GM18867 (cell line): Measurements from ENCODE around the gene DNM3.

Experiments used
- ATAC-seq: cut with Tn5 transposase; IDR thresholded peaks from one replicate; pipeline ENCODE4 v1.9.1; 2021; ENCODE audit warnings: mild to moderate bottlenecking, moderate library complexity; ENCODE audit not compliant: unreplicated experiment

DNM3 gene

GRCh38 chr1:172163498-172164215, 322.4 kb downstream of the DNM3 start:
- ATAC-seq = no peak

GRCh38 chr1:172165403-172165802, 324.1 kb downstream of the DNM3 start:
- no peak for ATAC-seq

DNA sequence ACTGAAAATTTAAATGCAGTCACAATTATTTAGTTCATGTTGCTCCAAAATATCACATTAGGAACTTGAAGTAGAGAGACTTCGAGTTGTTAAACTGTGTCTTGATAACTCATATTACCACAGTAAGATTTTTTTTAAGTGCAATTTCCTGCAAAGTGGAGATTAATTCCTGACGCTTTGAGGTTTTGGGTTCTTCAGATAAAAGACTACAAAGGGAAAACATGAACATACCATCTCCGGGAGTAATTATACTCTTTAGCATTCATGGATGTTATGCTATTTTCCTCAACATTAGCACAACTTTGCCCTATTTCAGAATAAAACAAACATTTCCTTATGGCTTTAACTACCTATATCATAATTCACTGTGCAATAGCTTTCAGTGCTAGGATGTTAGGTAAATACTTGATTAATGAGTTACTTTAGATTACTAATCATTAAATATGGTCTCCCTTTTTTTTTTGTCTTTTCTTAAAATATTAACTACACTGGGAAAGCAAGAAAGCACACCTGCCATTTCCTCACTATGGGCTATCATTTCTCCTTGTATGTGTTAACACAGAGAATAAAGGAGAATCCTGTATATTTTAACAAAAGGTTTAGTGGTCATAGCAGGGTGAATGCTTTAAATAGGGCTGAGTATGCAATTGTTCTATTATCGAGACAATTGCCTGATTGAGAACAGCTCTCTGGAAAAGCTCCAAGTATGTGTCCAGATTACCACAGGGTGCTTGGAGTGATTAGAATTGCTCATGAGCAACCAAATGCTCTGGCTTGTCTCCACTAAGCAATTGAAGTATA, 326.7 kb downstream of the DNM3 start:
- no peak for ATAC-seq

DNA sequence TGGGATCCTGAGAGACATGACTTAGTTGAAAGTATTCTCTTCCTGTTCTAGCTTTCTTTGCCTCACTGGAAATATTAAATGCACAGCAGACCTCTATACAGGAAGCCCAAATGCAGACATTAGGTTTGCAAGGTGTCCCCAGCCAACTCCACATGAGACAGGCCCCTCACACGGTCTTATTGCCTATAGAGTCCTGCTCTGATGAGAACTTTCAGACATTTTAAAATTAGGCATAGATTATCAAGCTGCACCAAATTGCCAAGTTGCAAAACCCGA, 327.2 kb downstream of the DNM3 start:
- ATAC-seq = no peak

DNA sequence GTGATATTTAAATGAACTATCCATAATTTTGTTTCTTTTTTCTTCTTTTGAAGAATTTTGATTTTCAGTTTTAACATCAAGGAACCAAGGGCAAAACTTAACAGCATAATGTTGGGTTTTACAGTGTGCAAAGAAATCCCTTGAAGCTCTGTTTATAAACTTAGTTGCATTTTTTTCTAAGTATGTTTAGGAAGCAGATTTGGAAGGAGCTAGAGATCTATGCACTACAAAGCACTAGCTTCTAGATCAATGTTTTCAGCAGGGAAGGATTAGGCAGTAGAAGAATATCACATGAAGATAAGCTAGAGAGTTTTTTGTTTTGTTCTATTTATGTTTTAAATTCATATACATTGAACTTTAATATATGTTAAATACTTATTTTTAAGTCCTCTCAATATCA, 328.5 kb downstream of the DNM3 start:
- ATAC-seq = no peak

GRCh38 chr1:172172352-172172831, 331.1 kb downstream of the DNM3 start:
- ATAC-seq = no peak

DNA sequence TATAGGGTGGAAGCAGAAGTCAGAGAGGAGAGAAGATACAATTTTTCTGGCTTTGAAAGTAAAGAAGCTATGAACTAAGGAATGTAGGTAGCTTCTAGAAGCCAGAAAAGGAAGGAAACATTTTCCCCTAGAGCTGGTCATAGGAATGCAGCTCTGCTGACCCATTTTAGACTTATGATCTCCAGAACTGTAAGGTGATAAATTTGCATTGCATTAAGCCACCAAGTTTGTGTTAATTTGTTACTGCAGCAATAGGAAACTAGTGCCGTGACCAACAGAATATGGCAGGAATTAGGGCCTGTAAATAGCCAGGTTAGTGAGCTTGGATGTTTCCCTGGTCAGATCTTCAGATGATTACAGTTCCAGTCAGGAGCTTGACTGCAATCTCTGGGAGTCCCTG, 334.9 kb downstream of the DNM3 start:
- ATAC-seq = no peak

DNA sequence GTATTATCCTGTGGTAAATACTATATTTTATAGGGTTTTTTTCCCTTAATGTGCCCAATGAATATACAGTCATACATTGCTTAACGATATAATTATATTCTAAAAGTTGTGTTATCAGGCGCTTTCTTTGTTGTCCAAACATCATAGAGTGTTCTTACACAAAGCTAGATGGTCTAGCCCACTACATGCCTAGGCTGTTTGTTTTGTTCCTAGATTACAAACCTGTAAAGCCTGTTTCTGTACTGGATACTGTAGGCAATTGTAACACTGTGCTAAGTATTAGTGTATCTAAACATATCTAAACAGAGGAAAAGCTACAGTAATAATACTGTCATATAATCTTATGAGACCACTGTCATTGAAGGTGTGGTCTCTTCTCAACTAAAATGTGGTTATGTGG, 336.6 kb downstream of the DNM3 start:
- no peak for ATAC-seq

GRCh38 chr1:172178886-172179285, 337.6 kb downstream of the DNM3 start:
- ATAC-seq = no peak

DNA sequence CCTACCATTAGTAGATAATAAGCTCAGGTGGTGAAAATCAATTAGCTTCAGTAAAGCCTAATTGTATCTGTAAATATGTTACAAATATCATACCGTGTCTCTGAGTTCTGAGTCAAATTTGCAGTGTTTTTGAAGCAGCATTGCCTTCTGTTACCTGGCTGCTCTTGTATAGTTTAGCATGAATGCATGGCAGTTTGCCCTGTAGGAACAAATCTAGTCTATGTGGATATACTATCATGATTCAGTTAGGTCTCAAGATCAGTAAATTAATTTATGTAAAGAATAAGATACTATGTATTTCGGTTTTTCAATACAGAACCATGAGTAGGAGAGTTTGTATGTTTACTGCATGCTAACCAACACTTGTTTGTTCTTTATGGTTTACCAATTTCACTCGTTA, 338.6 kb downstream of the DNM3 start:
- no peak for ATAC-seq

GRCh38 chr1:172180501-172181285, 339.4 kb downstream of the DNM3 start:
- peak; percentile 51 for ATAC-seq

DNA sequence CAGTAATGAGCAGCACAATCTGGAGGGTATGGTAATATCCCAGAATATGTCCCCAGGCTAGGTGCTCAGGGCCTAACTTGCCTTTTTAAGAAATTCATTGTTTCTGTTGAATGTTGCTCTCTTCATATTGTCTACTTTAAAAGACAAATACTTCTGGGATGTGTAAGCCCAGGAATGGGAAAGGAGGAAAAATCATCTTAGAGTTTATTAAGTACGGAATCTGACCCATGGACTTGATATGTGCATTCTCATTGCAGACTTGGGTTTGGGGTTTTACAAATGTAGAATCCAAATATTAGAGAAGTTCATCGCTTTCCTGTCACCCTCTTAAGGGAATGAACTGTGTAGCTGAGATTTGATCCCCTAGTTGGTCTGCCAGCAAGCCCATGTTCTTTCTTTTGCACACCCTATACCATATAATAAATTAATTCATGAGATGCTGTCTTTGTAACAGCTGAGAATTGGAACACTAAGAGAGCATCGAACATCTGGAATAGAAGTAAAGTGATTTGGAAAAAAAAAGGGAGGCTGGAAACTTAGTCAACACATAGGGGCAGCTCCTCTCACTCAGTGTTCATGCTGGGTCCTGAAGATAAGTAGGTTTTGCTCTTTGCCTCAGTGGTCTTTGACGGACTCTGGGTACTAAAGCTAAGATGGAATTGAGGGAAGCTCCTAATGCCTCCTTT, 343.4 kb downstream of the DNM3 start:
- peak; percentile 4 for ATAC-seq

GRCh38 chr1:172185211-172185610, 343.9 kb downstream of the DNM3 start:
- ATAC-seq = peak; percentile 63

DNA sequence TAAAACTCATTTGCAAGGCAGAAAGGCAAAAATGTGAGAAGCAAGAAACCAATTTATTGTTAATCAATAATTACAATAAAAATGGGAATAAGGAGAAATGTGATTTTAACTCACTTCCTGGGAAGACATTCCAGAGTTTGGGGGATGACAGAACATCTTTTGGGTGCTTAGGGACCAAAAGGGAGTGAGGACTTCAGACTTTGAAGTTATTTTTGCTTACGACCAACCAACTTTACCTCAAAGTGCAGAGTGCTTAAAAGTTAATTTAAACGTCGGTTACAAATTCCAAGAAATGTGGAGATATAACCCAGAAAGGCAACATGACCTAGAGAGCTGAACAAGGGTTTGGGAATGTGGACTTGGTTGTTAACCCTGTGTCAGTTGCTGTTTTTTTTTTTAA, 344.7 kb downstream of the DNM3 start:
- no peak for ATAC-seq

DNA sequence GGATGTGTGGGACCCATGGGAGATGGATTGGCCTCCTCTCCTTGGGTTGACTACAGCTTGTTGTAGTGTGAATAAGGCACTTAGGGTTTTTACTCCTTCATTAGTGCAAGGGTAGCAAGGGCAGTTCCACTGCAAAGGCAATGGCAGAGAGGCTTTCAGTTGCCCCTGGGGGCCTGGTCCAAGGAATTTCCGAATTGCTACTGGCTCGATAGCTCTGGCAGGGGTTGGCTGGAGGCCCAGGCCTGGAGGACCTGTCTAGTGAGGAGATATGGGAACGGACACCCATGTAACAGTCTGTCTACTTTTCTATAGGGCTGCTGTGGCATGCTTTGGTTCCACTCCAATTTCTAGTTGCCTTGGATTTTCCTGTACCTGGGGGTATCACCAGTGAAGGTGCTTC, 360.3 kb downstream of the DNM3 start:
- no peak for ATAC-seq

GRCh38 chr1:172203135-172203823, 362.0 kb downstream of the DNM3 start:
- no peak for ATAC-seq

DNA sequence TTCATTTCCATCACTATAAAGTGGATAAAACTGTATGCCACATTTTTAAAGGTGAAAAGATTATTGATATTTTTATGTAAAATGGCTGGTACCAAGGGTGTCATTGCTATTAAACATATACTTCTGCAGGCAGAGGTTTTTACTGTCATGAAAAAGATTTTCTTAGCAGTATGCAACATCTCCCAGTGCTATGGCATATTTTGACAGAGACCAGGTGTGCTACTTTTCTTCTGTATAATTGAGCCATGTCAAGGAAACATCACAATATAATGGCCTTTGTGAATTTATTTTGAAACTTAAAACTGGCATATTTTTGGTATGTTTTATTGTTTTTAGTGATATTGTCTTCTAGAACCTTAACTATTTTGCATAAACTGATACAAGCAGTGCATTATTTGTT, 362.6 kb downstream of the DNM3 start:
- no peak for ATAC-seq

GRCh38 chr1:172206256-172206655, 365.0 kb downstream of the DNM3 start:
- no peak for ATAC-seq

GRCh38 chr1:172208635-172209034, 367.3 kb downstream of the DNM3 start:
- no peak for ATAC-seq

- no peak for ATAC-seq
Observed at GRCh38 chr1:172211221-172211620, 369.9 kb downstream of the DNM3 start.

- no peak for ATAC-seq
Observed at GRCh38 chr1:172212124-172212523, 370.8 kb downstream of the DNM3 start.
